ENCODE measurements around the gene ZNF304. TPM values are rescaled to one million over a fixed set of nuclear protein-coding genes. Genes with fewer than 3 reads are reported as not detected.

ZNF304 gene
- total and polyA plus RNA-seq, 9 of the 15 experiments (the other 6 are each of a cell fraction or from before 2014, with no cell fraction given) = 0.82 to 5.5 (median 3.6) TPM

DNA sequence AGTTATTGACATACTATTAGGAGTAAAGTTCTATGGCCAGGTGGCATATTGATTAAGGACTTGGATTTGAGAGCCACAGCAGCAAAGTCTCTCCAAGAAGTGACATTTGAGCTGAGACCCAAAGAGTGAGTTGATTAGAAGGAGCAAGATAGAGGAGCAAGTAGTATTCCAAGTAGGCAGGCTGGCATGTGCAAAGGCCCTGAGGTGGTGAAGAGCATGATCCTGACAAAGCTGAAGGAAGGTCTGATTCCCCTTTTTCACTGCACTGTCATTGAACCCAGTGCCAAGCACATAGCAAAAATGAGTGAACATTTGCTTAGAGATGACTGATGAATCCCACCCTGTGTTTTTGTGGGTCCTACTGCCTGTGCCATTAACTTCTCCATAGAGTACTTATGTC lies 26.1 kb upstream of the ZNF304 start:
- no peak for FAIRE-seq
- H4K20me1 ChIP-seq (replicated peaks; ENCODE audit: control insufficient read depth, insufficient read depth, low read length) = no peaks in the 10 kb centered on the region
- no peak for ATAC-seq
- no peak overlapping the region for H2AFZ ChIP-seq (ENCODE audit: low read depth, low read length)
- BruUV-seq (replicated peaks) = no TSS peak
- POLR2A ChIA-PET = no interaction called here
- H3K27me3 ChIP-seq (ENCODE audit: control insufficient read depth in 2 of 2, insufficient read depth in 2 of 2, low read length in 2 of 2) = no peaks in the 10 kb centered on the region
- TF ChIP-seq JUNB (CRISPR knock-in tag; conservative IDR thresholded peaks at IDR 0.05) = no peak
- TF ChIP-seq RNF2 (IDR thresholded peaks at IDR 0.05) = no peak
- TF ChIP-seq RBM25 (IDR thresholded peaks at IDR 0.05; ENCODE audit: low read depth, low read length, severe bottlenecking) = peak; percentile 57
- TF ChIP-seq L3MBTL2 (IDR thresholded peaks at IDR 0.05) = no peak
- H3K4me1 ChIP-seq (replicated peaks in 1 of 2; ENCODE audit: control insufficient read depth in 2 of 2, insufficient read depth in 2 of 2, low read length in 2 of 2) = peaks cover 5 to 11% of the 10 kb centered on the region in 2 experiments; a peak in 4 of 5 replicates
- peaks cover 24% of the 10 kb centered on the region for H3K79me2 ChIP-seq (ENCODE audit: control insufficient read depth, insufficient read depth, low read length)
- peaks cover 6% of the 10 kb centered on the region for H3K9me3 ChIP-seq (replicated peaks; ENCODE audit: control insufficient read depth, insufficient read depth, low read depth, low read length)
- no peaks in the 10 kb centered on the region for H3K9me1 ChIP-seq (ENCODE audit: control insufficient read depth, insufficient read depth, low read length)
- no peak overlapping the region for H3K4me2 ChIP-seq (ENCODE audit: insufficient read depth, low read length)
- H3K36me3 ChIP-seq (ENCODE audit: control insufficient read depth, insufficient read depth, low read length) = peaks cover 53% of the 10 kb centered on the region
- CTCF ChIA-PET (ENCODE audit: low intra/inter-chr PET ratio) = no interaction called here
- intact Hi-C loops (cut with micrococcal nuclease) (no loop called here), in situ Hi-C loops (cut with MboI) (no loop called here)
- H3K9ac ChIP-seq (ENCODE audit: insufficient read depth in 1 of 2, low read depth in 2 of 2, low read length in 2 of 2) = no peak overlapping the region
- no peak overlapping the region for H3K27ac ChIP-seq (ENCODE audit: extremely low read depth, low read depth, low read length)
- no peak for DNase-seq (ENCODE audit: extremely low read depth in 1 of 4, low spot score in 3 of 4)
- no peak overlapping the region for H3K4me3 ChIP-seq

DNA sequence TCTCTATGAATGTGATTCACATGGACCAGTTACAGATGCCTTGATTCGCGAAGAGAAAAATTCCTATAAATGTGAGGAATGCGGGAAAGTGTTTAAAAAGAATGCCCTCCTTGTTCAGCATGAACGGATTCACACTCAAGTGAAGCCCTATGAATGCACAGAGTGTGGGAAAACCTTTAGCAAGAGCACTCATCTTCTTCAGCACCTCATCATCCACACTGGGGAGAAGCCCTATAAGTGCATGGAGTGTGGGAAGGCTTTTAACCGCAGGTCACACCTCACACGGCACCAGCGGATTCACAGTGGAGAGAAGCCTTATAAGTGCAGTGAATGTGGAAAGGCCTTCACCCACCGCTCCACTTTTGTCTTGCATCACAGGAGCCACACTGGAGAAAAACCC lies 23.1 kb upstream of the ZNF304 start:
- H3K9me3 ChIP-seq (replicated peaks; ENCODE audit: control insufficient read depth, insufficient read depth, low read depth, low read length) = peaks cover 6% of the 10 kb centered on the region
- no peak for FAIRE-seq
- no peaks in the 10 kb centered on the region for H3K9me1 ChIP-seq (ENCODE audit: control insufficient read depth, insufficient read depth, low read length)
- ATAC-seq = no peak
- H2AFZ ChIP-seq (ENCODE audit: low read depth, low read length) = no peak overlapping the region
- ChIA-PET CTCF (ENCODE audit: low intra/inter-chr PET ratio) (no interaction called here), POLR2A (no interaction called here)
- H3K9ac ChIP-seq (ENCODE audit: insufficient read depth in 1 of 2, low read depth in 2 of 2, low read length in 2 of 2) = no peak overlapping the region
- H3K4me2 ChIP-seq (ENCODE audit: insufficient read depth, low read length) = no peak overlapping the region
- TF ChIP-seq SRSF1 (IDR thresholded peaks at IDR 0.05; ENCODE audit: low read depth, low read length) (no peak), ZNF75A (CRISPR knock-in tag; IDR thresholded peaks at IDR 0.05) (peak; percentile 76; the same call in 1 of the 2 replicates), CBX2 (IDR thresholded peaks at IDR 0.05; ENCODE audit: insufficient read depth, low read length, poor library complexity, severe bottlenecking) (no peak), SP2 (IDR thresholded peaks at IDR 0.05; ENCODE audit: extremely low read depth, low read depth, low read length, poor library complexity, severe bottlenecking) (no peak)
- DNase-seq (ENCODE audit: extremely low read depth in 1 of 4, low spot score in 3 of 4) = no peak
- WGBS (ENCODE audit: insufficient coverage, low coverage, missing lambda C conversion rate) = 90% methylated on average over 8 of the region's 8 CpGs
- BruUV-seq (replicated peaks) = no TSS peak
- intact Hi-C loops (cut with micrococcal nuclease) = no loop called here
- no peak overlapping the region for H3K27ac ChIP-seq (ENCODE audit: extremely low read depth, low read depth, low read length)
- no peak overlapping the region for H3K4me3 ChIP-seq
- no peaks in the 10 kb centered on the region for H4K20me1 ChIP-seq (replicated peaks; ENCODE audit: control insufficient read depth, insufficient read depth, low read length)
- no peaks in the 10 kb centered on the region; the same call in 2 of the 3 replicates for H3K79me2 ChIP-seq (ENCODE audit: control insufficient read depth, insufficient read depth, low read length)
- H3K36me3 ChIP-seq (ENCODE audit: control insufficient read depth, insufficient read depth, low read length) = peaks cover 53% of the 10 kb centered on the region
- H3K4me1 ChIP-seq (replicated peaks in 1 of 2; ENCODE audit: control insufficient read depth in 2 of 2, insufficient read depth in 2 of 2, low read length in 2 of 2) = no peaks in the 10 kb centered on the region
- in situ Hi-C loops (cut with MboI) = no loop called here
- H3K27me3 ChIP-seq (ENCODE audit: control insufficient read depth in 2 of 2, insufficient read depth in 2 of 2, low read length in 2 of 2) = no peaks in the 10 kb centered on the region
